Measurements from ENCODE around the gene WBP4. TPM values are rescaled to one million over a fixed set of nuclear protein-coding genes. Genes with fewer than 3 reads are reported as not detected.

WBP4 gene
- total RNA-seq, 1 donor from 2014 or later: 11.0 TPM

DNA sequence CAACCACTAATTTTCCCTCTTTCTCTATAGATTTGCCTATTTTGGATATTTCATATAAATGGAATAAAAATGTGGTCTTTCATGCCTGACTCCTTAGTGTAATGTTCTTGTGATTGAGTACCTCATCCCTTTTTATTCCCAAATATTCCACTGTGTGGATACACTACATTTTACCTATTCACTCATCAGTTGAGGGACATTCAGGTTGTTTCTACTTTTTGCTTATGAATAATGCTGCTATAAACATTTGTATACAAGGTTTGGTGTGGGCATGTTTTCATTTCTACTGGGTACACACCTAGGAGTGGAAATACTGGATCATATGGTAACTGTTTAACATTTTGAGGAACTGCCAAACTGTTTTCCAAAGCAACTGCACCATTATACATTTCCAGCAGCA, 5.1 kb upstream of the WBP4 start:
- DNase-seq (ENCODE audit: low spot score, unreplicated experiment): no peak
- Mint-ChIP-seq H3K27ac (no peak overlapping the region), H3K4me3 (ENCODE audit: low read depth) (no peak overlapping the region), H3K36me3 (ENCODE audit: insufficient read depth) (peaks cover 7% of the 10 kb centered on the region), H3K4me1 (ENCODE audit: low read depth) (peaks cover 46% of the 10 kb centered on the region), H3K27me3 (no peaks in the 10 kb centered on the region), H3K9me3 (ENCODE audit: low read depth) (no peaks in the 10 kb centered on the region)
- TF ChIP-seq, protein P1, sequence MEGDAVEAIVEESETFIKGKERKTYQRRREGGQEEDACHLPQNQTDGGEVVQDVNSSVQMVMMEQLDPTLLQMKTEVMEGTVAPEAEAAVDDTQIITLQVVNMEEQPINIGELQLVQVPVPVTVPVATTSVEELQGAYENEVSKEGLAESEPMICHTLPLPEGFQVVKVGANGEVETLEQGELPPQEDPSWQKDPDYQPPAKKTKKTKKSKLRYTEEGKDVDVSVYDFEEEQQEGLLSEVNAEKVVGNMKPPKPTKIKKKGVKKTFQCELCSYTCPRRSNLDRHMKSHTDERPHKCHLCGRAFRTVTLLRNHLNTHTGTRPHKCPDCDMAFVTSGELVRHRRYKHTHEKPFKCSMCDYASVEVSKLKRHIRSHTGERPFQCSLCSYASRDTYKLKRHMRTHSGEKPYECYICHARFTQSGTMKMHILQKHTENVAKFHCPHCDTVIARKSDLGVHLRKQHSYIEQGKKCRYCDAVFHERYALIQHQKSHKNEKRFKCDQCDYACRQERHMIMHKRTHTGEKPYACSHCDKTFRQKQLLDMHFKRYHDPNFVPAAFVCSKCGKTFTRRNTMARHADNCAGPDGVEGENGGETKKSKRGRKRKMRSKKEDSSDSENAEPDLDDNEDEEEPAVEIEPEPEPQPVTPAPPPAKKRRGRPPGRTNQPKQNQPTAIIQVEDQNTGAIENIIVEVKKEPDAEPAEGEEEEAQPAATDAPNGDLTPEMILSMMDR (IDR thresholded peaks at IDR 0.05; ENCODE audit: unreplicated experiment): no peak

DNA sequence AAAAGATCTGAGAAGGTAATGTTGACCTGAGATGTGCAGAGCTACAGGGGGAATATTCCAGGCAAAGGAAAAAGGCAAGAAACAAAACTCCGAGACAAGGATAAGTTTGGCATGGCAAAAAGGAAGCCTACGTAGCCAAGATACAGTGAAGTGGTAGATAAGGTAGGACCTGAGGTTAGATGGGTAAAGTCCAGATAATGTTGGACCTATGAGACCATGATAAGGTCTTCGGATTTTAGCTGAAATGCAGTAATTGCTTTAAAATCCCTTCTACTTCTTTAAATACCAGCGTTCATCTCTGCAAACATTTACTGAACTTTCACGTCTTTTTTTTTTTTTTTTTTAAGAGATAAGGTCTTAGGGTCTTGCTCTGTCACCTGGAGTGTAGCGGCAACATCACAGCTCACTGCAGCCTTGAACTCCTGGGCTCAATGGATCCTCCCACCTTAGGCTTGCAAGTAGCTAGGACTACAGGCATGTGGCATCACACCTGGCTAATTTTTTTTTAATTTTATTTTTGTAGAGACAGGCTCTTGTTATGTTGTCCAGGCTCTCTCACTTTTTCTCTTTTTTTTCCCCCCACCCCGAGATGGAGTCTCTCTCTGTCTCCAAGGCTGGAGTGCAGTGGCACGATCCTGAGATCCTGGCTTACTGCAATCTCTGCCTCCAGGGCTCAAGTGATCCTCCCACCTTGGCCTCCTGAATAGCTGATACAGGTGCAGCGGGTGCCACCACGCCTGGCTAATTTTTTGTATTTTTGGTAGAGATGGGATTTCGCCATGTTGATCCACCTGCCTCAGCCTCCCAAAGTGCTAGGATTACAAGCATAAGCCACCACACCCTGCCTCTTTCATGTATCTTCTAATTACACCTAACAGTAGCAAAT, 4.2 kb upstream of the WBP4 start:
- Mint-ChIP-seq H3K27me3 (no peaks in the 10 kb centered on the region), H3K4me1 (ENCODE audit: low read depth) (peaks cover 47% of the 10 kb centered on the region), H3K27ac (peak overlapping the region; percentile 78), H3K9me3 (ENCODE audit: low read depth) (no peaks in the 10 kb centered on the region), H3K4me3 (ENCODE audit: low read depth) (no peak overlapping the region), H3K36me3 (ENCODE audit: insufficient read depth) (peaks cover 4% of the 10 kb centered on the region)
- no peak for DNase-seq (ENCODE audit: low spot score, unreplicated experiment)
- TF ChIP-seq, protein P1 (IDR thresholded peaks at IDR 0.05; ENCODE audit: unreplicated experiment): no peak

DNA sequence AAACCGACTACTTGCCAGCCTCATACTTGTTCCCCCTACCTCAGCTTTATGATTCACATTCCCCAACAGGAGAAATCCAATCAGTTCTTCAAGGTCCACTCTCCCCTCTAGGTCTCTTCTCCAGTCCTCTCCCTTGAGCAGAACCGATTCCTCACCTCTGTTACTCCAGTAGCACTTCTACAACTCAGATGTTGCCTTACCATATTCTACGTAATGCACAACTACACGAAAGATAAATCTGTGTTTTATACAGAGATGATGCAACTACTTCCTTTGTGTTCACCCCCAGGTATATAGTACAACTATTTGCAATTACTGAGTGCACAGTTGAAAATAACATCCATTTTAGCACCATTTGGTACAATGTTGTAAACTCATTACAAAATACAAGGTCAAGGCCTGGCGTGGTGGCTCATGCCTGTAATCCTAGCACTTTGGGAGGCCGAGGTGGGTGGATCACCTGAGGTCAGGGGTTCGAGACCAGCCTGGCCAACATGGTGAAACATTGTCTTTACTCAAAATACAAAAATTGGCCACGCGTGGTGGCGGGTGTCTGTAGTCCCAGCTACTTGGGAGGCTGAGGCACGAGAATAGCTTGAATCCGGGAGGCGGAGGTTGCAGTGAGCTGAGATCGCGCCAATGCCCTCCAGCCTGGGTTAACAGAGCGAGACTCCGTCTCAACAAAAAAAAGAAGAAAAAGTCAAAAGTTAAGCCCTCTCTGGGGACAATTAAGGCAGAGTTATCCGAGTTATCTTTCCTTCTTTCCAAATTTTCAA, 2.8 kb upstream of the WBP4 start:
- Mint-ChIP-seq H3K27me3 (no peaks in the 10 kb centered on the region), H3K4me3 (ENCODE audit: low read depth) (peak overlapping the region; percentile 99), H3K27ac (peak overlapping the region; percentile 100), H3K36me3 (ENCODE audit: insufficient read depth) (peaks cover 4% of the 10 kb centered on the region), H3K4me1 (ENCODE audit: low read depth) (peaks cover 58% of the 10 kb centered on the region), H3K9me3 (ENCODE audit: low read depth) (no peaks in the 10 kb centered on the region)
- DNase-seq (ENCODE audit: low spot score, unreplicated experiment): no peak
- TF ChIP-seq, protein P1 (IDR thresholded peaks at IDR 0.05; ENCODE audit: unreplicated experiment): no peak

DNA sequence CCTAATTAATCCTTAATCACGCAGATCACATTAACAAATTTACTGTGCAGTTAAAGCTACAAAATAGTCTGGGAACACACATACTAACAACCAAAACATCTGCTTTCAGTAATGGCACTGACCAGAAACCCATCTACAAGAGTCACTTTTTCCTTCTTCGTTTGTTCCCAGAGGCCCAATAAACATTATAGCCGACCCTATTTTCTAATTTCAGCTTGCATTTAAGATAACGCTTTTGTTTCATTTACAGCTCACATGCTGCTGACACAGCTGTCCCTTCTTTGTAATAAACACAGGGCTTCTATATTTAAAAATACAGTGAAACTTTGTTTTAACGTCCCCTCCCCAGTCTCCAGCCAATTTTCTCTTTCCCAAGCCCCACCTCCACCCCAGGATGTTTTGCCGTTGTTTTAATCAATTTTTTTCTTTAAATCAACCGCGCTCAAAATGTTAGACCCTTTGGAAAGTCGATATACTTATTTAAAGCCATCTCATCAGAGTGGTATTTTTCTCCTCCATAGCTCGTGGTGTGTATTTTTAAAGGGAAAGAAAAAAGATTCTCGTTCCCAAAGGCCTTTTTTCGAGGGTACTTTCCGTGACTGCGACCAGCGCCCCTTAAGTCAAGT, 1.7 kb upstream of the WBP4 start:
- H3K4me1 Mint-ChIP-seq (ENCODE audit: low read depth): peaks cover 60% of the 10 kb centered on the region
- H3K9me3 Mint-ChIP-seq (ENCODE audit: low read depth): no peaks in the 10 kb centered on the region
- peak overlapping the region; percentile 99 for H3K4me3 Mint-ChIP-seq (ENCODE audit: low read depth)
- peak overlapping the region; percentile 100 for H3K27ac Mint-ChIP-seq
- no peak for DNase-seq (ENCODE audit: low spot score, unreplicated experiment)
- H3K36me3 Mint-ChIP-seq (ENCODE audit: insufficient read depth): peaks cover 4% of the 10 kb centered on the region
- TF ChIP-seq, protein P1 (IDR thresholded peaks at IDR 0.05; ENCODE audit: unreplicated experiment): no peak
- H3K27me3 Mint-ChIP-seq: no peaks in the 10 kb centered on the region

Measured in progenitor cell of endocrine pancreas (in vitro differentiated cells).